CD4-positive, CD25-positive, alpha-beta regulatory T cell (primary cell): ENCODE data around the gene PGM5. TPM values are rescaled to one million over a fixed set of nuclear protein-coding genes. Genes with fewer than 3 reads are reported as not detected.
"Not testable (repeated sequence)": the region's sequence is repeated elsewhere in the genome, so short reads cannot be mapped to it uniquely, and the experiment has no call there.

Experiments
- ATAC-seq, 2 donors: fragments of 150-1000 bp; cut with Tn5 transposase; one replicate each; pipeline ENCODE4 v1.10.0; 2021; ENCODE audit warnings: low read depth in 2 of 2, moderate number of reproducible peaks in 2 of 2, moderate library complexity in 1 of 2
- DNase-seq, 3 donors: peaks; one replicate each; pipeline versions ENCODE4 v3.0.0 to v3.0.0-alpha.2; 2012 to 2022; ENCODE audit warnings: mixed read lengths in 1 of 3
- H3K27ac ChIP-seq: one replicate; pipeline ENCODE4 v1.7.0; 2013; ENCODE audit warnings: mild to moderate bottlenecking, low read length; ENCODE audit not compliant: insufficient read depth, poor library complexity, severe bottlenecking
- H3K27me3 ChIP-seq: one replicate; pipeline ENCODE4 v1.7.0; 2013; ENCODE audit warnings: low read length; ENCODE audit not compliant: control insufficient read depth, insufficient read depth
- H3K36me3 ChIP-seq: one replicate; pipeline ENCODE4 v1.7.0; 2013; ENCODE audit warnings: mild to moderate bottlenecking, low read length, moderate library complexity; ENCODE audit not compliant: control insufficient read depth, insufficient read depth
- H3K4me1 ChIP-seq: 2 replicates; pipeline ENCODE4 v1.7.0; 2013; ENCODE audit warnings: mild to moderate bottlenecking, low read length; ENCODE audit not compliant: insufficient read depth, control insufficient read depth, poor library complexity, severe bottlenecking
- H3K4me3 ChIP-seq: one replicate; pipeline ENCODE4 v1.7.0; 2013; ENCODE audit warnings: low read depth, mild to moderate bottlenecking, low read length, moderate library complexity
- H3K9me3 ChIP-seq, 2 experiments: 1 replicate in 1 of 2; 2 replicates in 1 of 2; pipeline ENCODE4 v1.7.0; 2013; ENCODE audit warnings: low read length in 2 of 2, mild to moderate bottlenecking in 1 of 2, moderate library complexity in 1 of 2; ENCODE audit not compliant: control insufficient read depth in 2 of 2
- H3K27ac Mint-ChIP-seq, 3 donors: one replicate each; pipeline ENCODE4 v1.8.0; 2020 to 2022; ENCODE audit warnings: mild to moderate bottlenecking in 3 of 3, mixed read lengths in 3 of 3, moderate library complexity in 2 of 3
- H3K27me3 Mint-ChIP-seq: one replicate; pipeline ENCODE4 v1.8.0; 2022; ENCODE audit warnings: mild to moderate bottlenecking, mixed read lengths
- H3K36me3 Mint-ChIP-seq: one replicate; pipeline ENCODE4 v1.8.0; 2020; ENCODE audit warnings: mixed read lengths
- H3K4me1 Mint-ChIP-seq, 4 donors: one replicate each; pipeline ENCODE4 v1.8.0; 2020 to 2022; ENCODE audit warnings: mixed read lengths in 4 of 4, mild to moderate bottlenecking in 1 of 4
- H3K4me3 Mint-ChIP-seq, 4 donors: one replicate each; pipeline ENCODE4 v1.8.0; 2020 to 2022; ENCODE audit warnings: mild to moderate bottlenecking in 4 of 4, mixed read lengths in 4 of 4, moderate library complexity in 3 of 4
- H3K9me3 Mint-ChIP-seq, 7 donors: one replicate each; pipeline ENCODE4 v1.8.0; 2020 to 2022; ENCODE audit warnings: mixed read lengths in 7 of 7, mild to moderate bottlenecking in 3 of 7, moderate library complexity in 2 of 7
- polyA plus RNA-seq, 4 donors: library from polyadenylated mRNA; unstranded; fragments of 300-500 nt; fragmentation: Illumina TruSeq; gene quantifications; one replicate each; pipeline ENCODE4 v1.2.3, GENCODE V29; 2021
- total RNA-seq: library from RNA; stranded (reverse); gene quantifications from one replicate; pipeline ENCODE4 v1.2.3, GENCODE V29; 2022

PGM5 gene
- total and polyA plus RNA-seq, 5 donors from 2014 or later: not detected

- H3K27ac Mint-ChIP-seq, H3K36me3 Mint-ChIP-seq, H3K4me1 ChIP-seq, H3K4me3 ChIP-seq, H3K4me1 Mint-ChIP-seq, H3K36me3 ChIP-seq, H3K9me3 ChIP-seq, H3K4me3 Mint-ChIP-seq, H3K27me3 ChIP-seq, DNase-seq, ATAC-seq, H3K9me3 Mint-ChIP-seq, H3K27ac ChIP-seq: not testable (repeated sequence)
- peaks cover 27% of the 10 kb centered on the region for H3K27me3 Mint-ChIP-seq
These were observed 4.7 kb upstream of the PGM5 start for GRCh38 chr9:68351689-68352088.

- not testable (repeated sequence) for H3K9me3 Mint-ChIP-seq, H3K4me1 ChIP-seq, H3K27ac ChIP-seq, H3K4me1 Mint-ChIP-seq, DNase-seq, H3K27me3 ChIP-seq, H3K36me3 Mint-ChIP-seq, H3K36me3 ChIP-seq, H3K4me3 ChIP-seq, ATAC-seq, H3K9me3 ChIP-seq
- peak overlapping the region in 3 of 4 donors; percentile 54 to 69 (median 65) for H3K4me3 Mint-ChIP-seq
- H3K27me3 Mint-ChIP-seq: peaks cover 31% of the 10 kb centered on the region
- peak overlapping the region in 1 of 3 donors; percentile 1 for H3K27ac Mint-ChIP-seq
These were observed 425 bp upstream of the PGM5 start for GRCh38 chr9:68355993-68356379.

GRCh38 chr9:68357119-68357714, 806 bp downstream of the PGM5 start:
- not testable (repeated sequence) for H3K4me1 Mint-ChIP-seq, H3K36me3 ChIP-seq, H3K27ac ChIP-seq, DNase-seq, H3K36me3 Mint-ChIP-seq, H3K9me3 Mint-ChIP-seq, H3K27ac Mint-ChIP-seq, H3K4me3 ChIP-seq, H3K9me3 ChIP-seq, ATAC-seq, H3K4me1 ChIP-seq, H3K27me3 ChIP-seq
- Mint-ChIP-seq H3K4me3 (peak overlapping the region in 1 of 4 donors; percentile 57), H3K27me3 (peaks cover 31% of the 10 kb centered on the region)

- peak overlapping the region in 1 of 4 donors; percentile 22 for H3K4me3 Mint-ChIP-seq
- H3K4me1 ChIP-seq, H3K36me3 Mint-ChIP-seq, H3K36me3 ChIP-seq, H3K9me3 Mint-ChIP-seq, H3K4me3 ChIP-seq, H3K27ac ChIP-seq, H3K4me1 Mint-ChIP-seq, H3K27me3 ChIP-seq, H3K27ac Mint-ChIP-seq, H3K27me3 Mint-ChIP-seq, H3K9me3 ChIP-seq: not testable (repeated sequence)
- peak in 1 of 3 donors; percentile 7 for DNase-seq
- peak; percentile 66 to 77 for ATAC-seq
These were observed 10.6 kb downstream of the PGM5 start for GRCh38 chr9:68366933-68367547.

- not testable (repeated sequence) for H3K36me3 Mint-ChIP-seq, H3K27me3 ChIP-seq, H3K9me3 Mint-ChIP-seq, H3K4me3 ChIP-seq, H3K9me3 ChIP-seq, ATAC-seq, H3K36me3 ChIP-seq, H3K4me1 Mint-ChIP-seq, H3K27ac ChIP-seq, H3K4me1 ChIP-seq, H3K4me3 Mint-ChIP-seq, DNase-seq, H3K27ac Mint-ChIP-seq, H3K27me3 Mint-ChIP-seq
These were observed 19.4 kb downstream of the PGM5 start for GRCh38 chr9:68375789-68376188.

GRCh38 chr9:68377723-68378122, 21.3 kb downstream of the PGM5 start:
- H3K9me3 Mint-ChIP-seq, H3K4me3 Mint-ChIP-seq, H3K9me3 ChIP-seq, H3K27me3 Mint-ChIP-seq, H3K36me3 ChIP-seq, H3K27me3 ChIP-seq, H3K36me3 Mint-ChIP-seq, H3K27ac Mint-ChIP-seq, H3K27ac ChIP-seq, DNase-seq, ATAC-seq, H3K4me1 Mint-ChIP-seq, H3K4me1 ChIP-seq, H3K4me3 ChIP-seq: not testable (repeated sequence)

- not testable (repeated sequence) for H3K27ac ChIP-seq, H3K9me3 ChIP-seq, H3K36me3 ChIP-seq, H3K4me3 Mint-ChIP-seq, H3K27me3 Mint-ChIP-seq, H3K4me1 Mint-ChIP-seq, H3K27me3 ChIP-seq, H3K36me3 Mint-ChIP-seq, ATAC-seq, H3K9me3 Mint-ChIP-seq, H3K4me3 ChIP-seq, H3K4me1 ChIP-seq, H3K27ac Mint-ChIP-seq, DNase-seq
These were observed 27.5 kb downstream of the PGM5 start for GRCh38 chr9:68383894-68384293.

GRCh38 chr9:68389558-68389957, 33.1 kb downstream of the PGM5 start:
- not testable (repeated sequence) for H3K36me3 ChIP-seq, H3K4me1 Mint-ChIP-seq, H3K27me3 ChIP-seq, H3K9me3 ChIP-seq, ATAC-seq, H3K27me3 Mint-ChIP-seq, H3K27ac ChIP-seq, H3K36me3 Mint-ChIP-seq, H3K4me3 ChIP-seq, DNase-seq, H3K27ac Mint-ChIP-seq, H3K9me3 Mint-ChIP-seq, H3K4me1 ChIP-seq, H3K4me3 Mint-ChIP-seq
